Prostate gland (tissue), 2 donors: ENCODE data around the gene RASGRP1.

ENCODE experiments used
- POLR2AphosphoS5 ChIP-seq: sonication (generic); formaldehyde crosslinking; IDR thresholded peaks from one replicate; pipeline ENCODE4 v1.6.1; 2017; ENCODE audit warnings: antibody characterized with exemption
- TF ChIP-seq, protein P1 (sequence below), 4 experiments: fragments of 200-600 bp in 2 of 4; fragments of 450-650 bp in 2 of 4; sonication (generic) in 2 of 4; IDR thresholded peaks; 1 replicate in 3 of 4; 2 replicates in 1 of 4; pipeline ENCODE4 v1.5.1; 2016 to 2019; ENCODE audit warnings: antibody characterized with exemption in 4 of 4, mild to moderate bottlenecking in 2 of 4, moderate library complexity in 2 of 4

DNA sequence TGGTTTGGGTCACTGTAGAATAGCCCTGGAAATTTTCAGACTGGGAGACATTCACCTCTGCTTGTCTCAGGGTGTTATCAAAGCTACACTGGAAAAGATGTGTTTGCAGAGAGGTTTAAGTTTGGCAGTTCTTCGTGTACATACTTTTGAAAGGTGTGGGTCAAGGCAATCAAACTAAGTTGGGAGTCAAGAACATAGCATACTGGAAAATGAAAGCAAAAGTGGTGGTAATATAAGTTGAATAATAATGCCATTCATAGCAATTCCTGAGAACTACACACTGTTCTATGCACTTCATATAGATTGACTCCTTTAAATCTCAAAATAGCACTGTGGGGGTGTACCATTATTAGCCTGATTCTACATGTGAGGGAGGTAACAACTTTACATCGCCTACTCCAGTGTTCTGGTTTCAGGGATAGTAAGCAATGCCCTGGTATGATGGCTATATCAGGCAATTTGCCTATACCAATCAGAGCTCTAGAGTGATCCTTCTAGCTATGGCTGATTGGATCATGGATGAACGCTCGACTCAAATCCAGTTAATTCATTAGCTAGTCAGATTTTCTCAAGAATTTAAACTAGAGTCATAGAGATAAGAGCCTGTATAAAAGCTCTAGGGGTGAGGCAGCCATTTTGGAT is 44.6 kb upstream of the RASGRP1 start:
- TF ChIP-seq, protein P1, sequence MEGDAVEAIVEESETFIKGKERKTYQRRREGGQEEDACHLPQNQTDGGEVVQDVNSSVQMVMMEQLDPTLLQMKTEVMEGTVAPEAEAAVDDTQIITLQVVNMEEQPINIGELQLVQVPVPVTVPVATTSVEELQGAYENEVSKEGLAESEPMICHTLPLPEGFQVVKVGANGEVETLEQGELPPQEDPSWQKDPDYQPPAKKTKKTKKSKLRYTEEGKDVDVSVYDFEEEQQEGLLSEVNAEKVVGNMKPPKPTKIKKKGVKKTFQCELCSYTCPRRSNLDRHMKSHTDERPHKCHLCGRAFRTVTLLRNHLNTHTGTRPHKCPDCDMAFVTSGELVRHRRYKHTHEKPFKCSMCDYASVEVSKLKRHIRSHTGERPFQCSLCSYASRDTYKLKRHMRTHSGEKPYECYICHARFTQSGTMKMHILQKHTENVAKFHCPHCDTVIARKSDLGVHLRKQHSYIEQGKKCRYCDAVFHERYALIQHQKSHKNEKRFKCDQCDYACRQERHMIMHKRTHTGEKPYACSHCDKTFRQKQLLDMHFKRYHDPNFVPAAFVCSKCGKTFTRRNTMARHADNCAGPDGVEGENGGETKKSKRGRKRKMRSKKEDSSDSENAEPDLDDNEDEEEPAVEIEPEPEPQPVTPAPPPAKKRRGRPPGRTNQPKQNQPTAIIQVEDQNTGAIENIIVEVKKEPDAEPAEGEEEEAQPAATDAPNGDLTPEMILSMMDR (IDR thresholded peaks at IDR 0.05), result no peak
- no peak for TF ChIP-seq POLR2AphosphoS5
